Uterus (tissue), 2 donors: ENCODE data around the gene SCUBE3.

Experiments
- POLR2A ChIP-seq, 2 donors: fragments of 450-650 bp; IDR thresholded peaks; one replicate each; pipeline ENCODE4 v1.6.1; 2016; ENCODE audit warnings: antibody characterized with exemption in 2 of 2, mild to moderate bottlenecking in 1 of 2, moderate library complexity in 1 of 2
- TF ChIP-seq, protein P1 (sequence below), 4 experiments: fragments of 200-600 bp in 2 of 4; fragments of 450-650 bp in 2 of 4; sonication (generic) in 2 of 4; IDR thresholded peaks; one replicate each; pipeline ENCODE4 v1.5.1; 2016 to 2019; ENCODE audit warnings: antibody characterized with exemption in 4 of 4, mild to moderate bottlenecking in 2 of 4, moderate library complexity in 1 of 4

DNA sequence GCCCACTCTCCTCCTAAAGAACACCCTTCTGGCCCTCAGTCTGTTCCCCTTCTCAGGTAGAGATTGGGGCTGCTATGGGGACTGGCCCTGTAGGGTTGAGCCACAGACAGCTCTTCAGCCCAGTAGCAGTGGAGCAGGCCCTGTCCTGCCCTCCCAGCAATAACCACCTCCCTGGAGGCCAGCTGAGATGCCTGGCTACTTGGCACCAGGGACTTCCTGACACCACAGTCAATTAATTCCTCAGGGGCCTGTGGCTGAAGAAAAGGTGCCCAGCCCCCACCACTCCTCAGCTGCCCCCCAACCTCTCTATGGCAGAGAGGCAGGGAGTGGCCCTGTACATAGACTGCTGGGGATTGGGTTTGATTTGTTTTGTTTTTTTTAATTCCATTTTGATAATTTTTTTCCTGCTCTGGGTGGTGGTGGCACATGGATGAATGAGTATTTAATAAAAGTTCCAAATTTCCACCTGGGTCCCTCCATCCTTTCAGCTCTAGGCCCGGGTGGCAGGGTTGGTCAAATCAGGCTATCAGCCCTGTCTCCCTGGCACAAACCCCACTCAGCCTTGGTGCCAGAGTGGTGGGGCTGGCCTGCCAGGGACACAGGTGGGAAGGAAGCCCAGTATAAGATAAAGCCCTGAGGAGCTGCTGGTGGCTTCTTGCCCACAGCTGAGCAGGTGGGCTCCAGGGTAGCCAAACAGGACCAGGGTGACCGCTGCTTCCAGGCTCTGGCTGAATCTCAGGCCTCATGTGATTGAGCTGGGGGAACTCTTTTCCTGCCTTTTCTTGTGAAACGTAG lies 82.0 kb downstream of the SCUBE3 start:
- TF ChIP-seq POLR2A (IDR thresholded peaks at IDR 0.05), result no peak
- TF ChIP-seq, protein P1, sequence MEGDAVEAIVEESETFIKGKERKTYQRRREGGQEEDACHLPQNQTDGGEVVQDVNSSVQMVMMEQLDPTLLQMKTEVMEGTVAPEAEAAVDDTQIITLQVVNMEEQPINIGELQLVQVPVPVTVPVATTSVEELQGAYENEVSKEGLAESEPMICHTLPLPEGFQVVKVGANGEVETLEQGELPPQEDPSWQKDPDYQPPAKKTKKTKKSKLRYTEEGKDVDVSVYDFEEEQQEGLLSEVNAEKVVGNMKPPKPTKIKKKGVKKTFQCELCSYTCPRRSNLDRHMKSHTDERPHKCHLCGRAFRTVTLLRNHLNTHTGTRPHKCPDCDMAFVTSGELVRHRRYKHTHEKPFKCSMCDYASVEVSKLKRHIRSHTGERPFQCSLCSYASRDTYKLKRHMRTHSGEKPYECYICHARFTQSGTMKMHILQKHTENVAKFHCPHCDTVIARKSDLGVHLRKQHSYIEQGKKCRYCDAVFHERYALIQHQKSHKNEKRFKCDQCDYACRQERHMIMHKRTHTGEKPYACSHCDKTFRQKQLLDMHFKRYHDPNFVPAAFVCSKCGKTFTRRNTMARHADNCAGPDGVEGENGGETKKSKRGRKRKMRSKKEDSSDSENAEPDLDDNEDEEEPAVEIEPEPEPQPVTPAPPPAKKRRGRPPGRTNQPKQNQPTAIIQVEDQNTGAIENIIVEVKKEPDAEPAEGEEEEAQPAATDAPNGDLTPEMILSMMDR (IDR thresholded peaks at IDR 0.05), result no peak
